HG03354 (cell line): Measurements from ENCODE around the gene RCE1.

Experiments used
- ATAC-seq: cut with Tn5 transposase; IDR thresholded peaks from one replicate; pipeline ENCODE4 v1.9.1; 2021; ENCODE audit warnings: mild to moderate bottlenecking; ENCODE audit not compliant: unreplicated experiment, poor library complexity, severe bottlenecking

Gene RCE1

GRCh38 chr11:66843776-66844495, 695 bp downstream of the RCE1 start:
- no peak for ATAC-seq

- no peak for ATAC-seq
Observed at GRCh38 chr11:66844496-66845142, 1.4 kb downstream of the RCE1 start.

GRCh38 chr11:66845143-66845875, 2.1 kb downstream of the RCE1 start:
- ATAC-seq, result no peak

- no peak for ATAC-seq
Observed at GRCh38 chr11:66845876-66846212, 2.6 kb downstream of the RCE1 start.

GRCh38 chr11:66846671-66847091, 3.4 kb downstream of the RCE1 start:
- ATAC-seq, result no peak

- ATAC-seq, result no peak
Observed at GRCh38 chr11:66847461-66848232, 4.4 kb downstream of the RCE1 start.

- no peak for ATAC-seq
Observed at GRCh38 chr11:66848671-66849500, 5.6 kb downstream of the RCE1 start.

GRCh38 chr11:66849501-66850234, 6.4 kb downstream of the RCE1 start:
- ATAC-seq, result no peak

- no peak for ATAC-seq
Observed at GRCh38 chr11:66850235-66850587, 7.0 kb downstream of the RCE1 start.

- ATAC-seq, result no peak
Observed at GRCh38 chr11:66850588-66851238, 7.5 kb downstream of the RCE1 start.

- ATAC-seq, result no peak
Observed at GRCh38 chr11:66851239-66851596, 8.0 kb downstream of the RCE1 start.

- no peak for ATAC-seq
Observed at GRCh38 chr11:66851698-66852465, 8.6 kb downstream of the RCE1 start.

- no peak for ATAC-seq
Observed at GRCh38 chr11:66852466-66853241, 9.4 kb downstream of the RCE1 start.

- ATAC-seq, result no peak
Observed at GRCh38 chr11:66853242-66854229, 10.3 kb downstream of the RCE1 start.

- ATAC-seq, result no peak
Observed at GRCh38 chr11:66854231-66854661, 11.0 kb downstream of the RCE1 start.

- no peak for ATAC-seq
Observed at GRCh38 chr11:66854729-66855211, 11.5 kb downstream of the RCE1 start.
